GM12891 (cell line): ENCODE measurements around the gene NR5A2.

ENCODE experiments used
- POLR2A ChIP-seq: IDR thresholded peaks from 2 replicates; pipeline ENCODE4 v1.6.1; 2011; ENCODE audit warnings: low read depth, low read length, control low read depth
- POLR2AphosphoS5 ChIP-seq: IDR thresholded peaks from 2 replicates; pipeline ENCODE4 v1.6.1; 2011; ENCODE audit warnings: low read depth, low read length, control low read depth

- no peak for TF ChIP-seq POLR2AphosphoS5
- TF ChIP-seq POLR2A = no peak
Measured at GRCh38 chr1:200207711-200208126, 180.2 kb downstream of the NR5A2 start.
